ENCODE results near the gene ERAL1. TPM values are rescaled to one million over a fixed set of nuclear protein-coding genes. Genes with fewer than 3 reads are reported as not detected.

The ERAL1 gene
- total RNA-seq (2021; fragmentation: NEBNext Ultra II Directional; extraction: Animal tissue kit (Norgen Biotek cat#: 25700)) (67.8 and 77.1 TPM in 2 replicates), polyA plus RNA-seq (2011; rRNA removed) (122 and 143 TPM in 2 replicates), polyA minus RNA-seq (2011; rRNA and poly(A)+ RNA removed) (114 and 115 TPM in 2 replicates)
- polyA plus RNA-seq (2011; cell fraction: cytosol; rRNA removed): 114 TPM
- polyA plus RNA-seq (2011; cell fraction: nucleus; rRNA removed): 126 TPM
- polyA plus RNA-seq (2012, experiment 1 of 2): 78.6 to 93.8 TPM (median 90.0 TPM) in 4 replicates
- polyA plus RNA-seq (2012, experiment 2 of 2): 103 TPM
- polyA plus RNA-seq (2013, experiment 1 of 2): 62.0 TPM
- 63.0 TPM for polyA plus RNA-seq (2013, experiment 2 of 2)
- 73.9 TPM for polyA minus RNA-seq (2011; cell fraction: cytosol; rRNA and poly(A)+ RNA removed)
- 36.1 TPM for polyA minus RNA-seq (2011; cell fraction: nucleus; rRNA and poly(A)+ RNA removed)
- long read RNA-seq, experiment 1, transcript ERAL1-201 (10 exons, 1,925 nt): major isoform, 45 of 96 reads
- long read RNA-seq, experiment 1, partial matches to known transcripts: 28 of 96 reads
- long read RNA-seq, experiment 1, other reads (novel, unspliced or antisense): 21 of 96 reads
- long read RNA-seq, experiment 2, transcript ERAL1-201 (10 exons, 1,925 nt): major isoform, 93 of 185 reads
- long read RNA-seq, experiment 2, partial matches to known transcripts: 62 of 185 reads
- long read RNA-seq, experiment 2, other reads (novel, unspliced or antisense): 30 of 185 reads

GRCh38 chr17:28854457-28855335 lies at the start of gene ERAL1:
Gene ERAL1, plus strand, starts transcription at chr17:28855016. Its CDS starts 19 bp downstream, at chr17:28855035.
- H3K79me1 ChIP-seq (ENCODE audit: low read depth, low read length): peaks cover 2% of the 10 kb centered on the region; the same call in 1 of the 2 replicates
- H4K20me1 ChIP-seq (replicated peaks in 1 of 2; ENCODE audit: control insufficient read depth in 1 of 2, insufficient read depth in 2 of 2, low read length in 2 of 2): no peaks in the 10 kb centered on the region
- H3K27ac ChIP-seq (ENCODE audit: low read depth, low read length): peak within 1 kb of the TSS; percentile 75; the same call in 1 of the 2 replicates
- H4K91ac ChIP-seq (replicated peaks; ENCODE audit: insufficient read length, low read length): peak within 1 kb of the TSS; percentile 38
- H3K56ac ChIP-seq (replicated peaks; ENCODE audit: insufficient read length, low read depth, low read length): peak within 1 kb of the TSS; percentile 56
- peaks cover 2% of the 10 kb centered on the region for H3K23me2 ChIP-seq (ENCODE audit: low read depth, low read length)
- peak within 1 kb of the TSS; percentile 78 for H2BK12ac ChIP-seq (ENCODE audit: low read depth, low read length)
- peaks cover 10 to 17% (median 13%) of the 10 kb centered on the region in 4 experiments; a peak in 7 of 8 replicates for H3K36me3 ChIP-seq (ENCODE audit: control insufficient read depth in 2 of 4, insufficient read depth in 4 of 4, low read length in 3 of 4)
- H3K14ac ChIP-seq (ENCODE audit: insufficient read length): no peak within 1 kb of the TSS
- H4K8ac ChIP-seq (ENCODE audit: extremely low read depth, insufficient read depth, low read length): peak within 1 kb of the TSS; percentile 96; the same call in 1 of the 2 replicates
- no peaks in the 10 kb centered on the region for H3K27me3 ChIP-seq (replicated peaks in 1 of 4; ENCODE audit: control insufficient read depth in 3 of 4, extremely low read depth in 1 of 4, insufficient read depth in 3 of 4, low read length in 3 of 4)
- H3K4me2 ChIP-seq (ENCODE audit: insufficient read depth in 1 of 2, low read depth in 2 of 2, low read length in 2 of 2): peak within 1 kb of the TSS; percentile 78 to 85
- peak within 1 kb of the TSS; percentile 78 to 96 (median 93) for H3K4me3 ChIP-seq (ENCODE audit: extremely low read depth in 1 of 4, insufficient read depth in 2 of 4, low read depth in 3 of 4, low read length in 4 of 4)
- peak within 1 kb of the TSS; percentile 1 for H2BK120ac ChIP-seq (replicated peaks; ENCODE audit: low read depth, low read length)
- 0 out of 2 replicates have a peak within 1 kb of the TSS, but pooled peaks have one; percentile 9 for H2BK15ac ChIP-seq (ENCODE audit: low read length)
- H3K18ac ChIP-seq (ENCODE audit: extremely low read depth, low read length): no peak within 1 kb of the TSS; the same call in 1 of the 2 replicates
- no peak within 1 kb of the TSS for H2BK20ac ChIP-seq (ENCODE audit: low read length)
- DNase-seq (ENCODE audit: low read depth in 1 of 2, low spot score in 2 of 2) (peak in 1 of 2 experiments; percentile 90), FAIRE-seq (peak; percentile 81)
- POLR2A ChIA-PET (ENCODE audit: partially characterized antibody): interaction anchor here (1.0 to 1.3 kb wide), 4 partner anchors 34 to 135 kb away, joined by 3 to 6 read pairs (median 4); partner anchors contain the start of gene RPL23A
- WGBS, 2 experiments (ENCODE audit: extremely low coverage in 1 of 2, insufficient coverage in 1 of 2, insufficient read length in 1 of 2, insufficient replicate concordance in 2 of 2, low coverage in 1 of 2, low lambda C conversion rate in 2 of 2, missing lambda C conversion rate in 1 of 2): 5% methylated on average over 42 of the region's 42 CpGs; no CpG with 5 or more reads in 1 of the 2 experiments
- peak within 1 kb of the TSS; percentile 94 for H2AFZ ChIP-seq (ENCODE audit: low read length)
- peak within 1 kb of the TSS; percentile 69 for H2BK5ac ChIP-seq (ENCODE audit: low read depth, low read length)
- no peak within 1 kb of the TSS for H2AK5ac ChIP-seq (ENCODE audit: low read depth, low read length)
- H3K79me2 ChIP-seq (ENCODE audit: control insufficient read depth in 1 of 2, insufficient read depth in 2 of 2, low read length in 2 of 2): peaks cover 0 to 6% of the 10 kb centered on the region in 2 experiments; a peak in 2 of 4 replicates
- H3K4ac ChIP-seq (replicated peaks; ENCODE audit: insufficient read length, low read depth, low read length): peak within 1 kb of the TSS; percentile 0
- H3K9me3 ChIP-seq (ENCODE audit: insufficient read depth in 2 of 2, low read depth in 1 of 2, low read length in 1 of 2): no peaks in the 10 kb centered on the region
- H4K5ac ChIP-seq (ENCODE audit: insufficient read length, low read depth, low read length): peak within 1 kb of the TSS; percentile 38
- no peaks in the 10 kb centered on the region; a peak in 2 of 7 replicates for H3K4me1 ChIP-seq (replicated peaks in 1 of 4; ENCODE audit: control insufficient read depth in 3 of 4, insufficient read depth in 4 of 4, low read length in 3 of 4)
- H3K9ac ChIP-seq (replicated peaks in 1 of 4; ENCODE audit: extremely low read depth in 1 of 4, low read depth in 3 of 4, low read length in 3 of 4): peak within 1 kb of the TSS in 3 of 4 experiments; percentile 87 to 90 (median 87); a peak in 6 of 7 replicates
- H3K23ac ChIP-seq (ENCODE audit: insufficient read length): no peak within 1 kb of the TSS
- CTCF ChIA-PET (ENCODE audit: partially characterized antibody): interaction anchor here (0.8 to 1.5 kb wide), 5 partner anchors 9 to 105 kb away, joined by 3 to 6 read pairs (median 3); no protein-coding TSS in a partner anchor
- no peak for TF ChIP-seq EGR1 (IDR thresholded peaks at IDR 0.05; ENCODE audit: borderline replicate concordance, low read depth, low read length)

Data from H1 (cell line).